ENCODE measurements around the gene CRTAC1.

- TF ChIP-seq CTCF (IDR thresholded peaks at IDR 0.05; ENCODE audit: insufficient read depth, low read depth, low read length) = no peak
- no peak for TF ChIP-seq EZH2 (IDR thresholded peaks at IDR 0.05; ENCODE audit: insufficient read depth, low read length)
Measured at GRCh38 chr10:97922022-97922758, 108.2 kb downstream of the CRTAC1 start.

Data from astrocyte (in vitro differentiated cells and primary cell).